Renal cortex interstitium (tissue), 11 donors: ENCODE results near the gene TBL2. TPM values are rescaled to one million over a fixed set of nuclear protein-coding genes. Genes with fewer than 3 reads are reported as not detected.
"Not testable (repeated sequence)": the region's sequence is repeated elsewhere in the genome, so short reads cannot be mapped to it uniquely, and the experiment has no call there.

Source experiments
- DNase-seq, 11 donors: peaks; one replicate each; pipeline ENCODE4 v3.0.0-alpha.2; 2013; ENCODE audit warnings: low read depth in 9 of 11, low spot score in 4 of 11; ENCODE audit errors: extremely low read depth in 1 of 11
- polyA plus RNA-seq, 3 donors: library from polyadenylated mRNA; unstranded; fragments of 120-200 nt; gene quantifications; one replicate each; pipeline ENCODE4 v1.2.1, GENCODE V29; 2013; ENCODE audit not compliant: insufficient read length in 3 of 3

The TBL2 gene
- polyA plus RNA-seq, 3 donors = 36.5 to 41.1 (median 40.1) TPM

DNA sequence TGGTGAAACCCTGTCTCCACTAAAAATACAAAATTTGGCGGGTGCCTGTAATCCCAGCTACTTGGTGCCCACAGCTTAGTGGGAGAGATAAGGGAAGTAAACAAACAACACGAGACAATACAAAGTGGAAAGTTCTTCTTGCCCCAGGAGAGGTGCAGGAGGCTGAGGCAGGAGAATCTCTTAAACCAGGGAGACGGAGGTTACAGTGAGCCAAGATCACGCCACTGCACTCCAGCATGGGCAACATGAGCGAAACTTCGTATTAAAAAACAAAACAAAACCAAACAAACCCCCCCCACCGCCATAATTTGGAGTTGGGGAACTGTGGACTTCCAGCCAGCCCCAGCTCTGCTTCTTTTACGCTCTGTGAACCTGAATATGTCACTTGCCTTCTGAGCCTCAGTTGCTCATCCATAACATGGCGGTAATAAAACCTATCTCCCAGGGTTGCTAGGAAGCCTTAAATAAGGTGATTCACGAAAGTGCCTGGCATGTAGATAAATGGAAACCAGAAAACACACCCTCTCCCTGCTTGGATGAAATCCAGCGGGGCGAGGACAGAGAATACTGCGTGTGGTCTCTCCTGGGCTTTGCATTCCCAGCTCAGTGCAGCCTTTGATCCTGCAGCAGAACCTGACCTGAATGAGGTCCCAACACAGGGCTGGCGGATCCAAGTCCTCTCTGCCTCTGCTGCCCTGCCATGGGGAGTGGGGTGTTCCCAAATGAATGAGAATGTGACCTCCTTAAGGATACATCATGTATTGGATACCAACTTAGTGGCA lies 35.8 kb upstream of the TBL2 start:
- no peak for DNase-seq

DNA sequence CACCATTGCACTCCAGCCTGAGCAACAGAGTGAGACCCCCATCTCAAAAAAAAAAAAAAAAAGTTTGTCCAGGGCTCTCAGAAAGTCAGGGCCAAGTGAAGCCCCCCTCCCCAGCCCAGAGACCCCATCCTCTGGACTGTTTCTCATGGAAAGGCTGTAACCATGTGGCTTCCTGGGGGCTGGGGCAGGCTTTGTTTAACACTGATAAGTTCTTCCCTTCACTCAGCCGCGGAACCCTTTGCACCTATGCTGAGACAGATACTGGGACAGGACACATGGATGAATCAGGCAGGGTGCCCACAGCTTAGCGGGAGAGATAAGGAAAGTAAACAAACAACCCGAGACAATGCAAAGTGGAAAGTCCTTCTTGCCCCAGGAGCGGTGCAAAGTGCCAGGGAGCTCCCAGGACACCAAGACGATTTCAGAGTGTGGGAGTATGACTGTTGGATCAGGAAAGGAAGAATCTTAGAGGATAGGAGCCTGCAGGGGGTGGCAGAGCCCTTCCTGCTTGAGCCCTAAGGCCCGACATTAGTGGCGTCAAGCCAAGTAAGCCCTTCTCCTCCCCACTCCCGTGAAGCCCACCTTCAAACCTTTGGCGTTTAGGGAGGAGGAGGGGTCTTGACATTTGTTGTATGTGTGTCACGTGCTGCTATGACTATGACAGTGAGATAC lies 34.4 kb upstream of the TBL2 start:
- DNase-seq = no peak

DNA sequence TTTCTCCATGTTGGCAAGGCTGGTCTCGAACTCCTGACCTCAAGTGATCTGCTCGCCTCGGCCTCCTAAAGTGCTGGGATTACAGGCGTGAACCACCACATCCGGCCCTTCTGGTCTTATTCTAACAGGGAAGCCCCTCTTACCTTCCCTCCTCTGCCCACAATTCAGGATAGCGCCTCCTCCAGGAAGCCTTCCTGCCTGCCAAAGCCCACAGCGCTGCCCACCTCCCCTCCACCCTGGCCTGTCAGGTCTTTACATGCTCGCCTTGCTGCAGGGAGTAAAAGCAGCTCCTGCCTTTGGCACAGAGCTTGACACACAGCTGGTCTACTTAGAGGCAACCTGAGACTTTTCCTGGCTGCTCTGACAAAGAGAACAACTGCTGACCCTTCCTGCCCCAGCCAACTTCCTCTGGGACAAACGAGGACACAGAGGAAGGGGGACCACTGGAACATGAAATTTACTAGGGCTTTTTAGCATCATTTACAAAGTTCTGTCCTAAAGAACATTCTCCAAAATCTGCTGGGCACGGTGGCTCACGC lies 32.7 kb upstream of the TBL2 start:
- no peak for DNase-seq

- no peak for DNase-seq
Observed at GRCh38 chr7:73610105-73610504, 31.7 kb upstream of the TBL2 start.

DNA sequence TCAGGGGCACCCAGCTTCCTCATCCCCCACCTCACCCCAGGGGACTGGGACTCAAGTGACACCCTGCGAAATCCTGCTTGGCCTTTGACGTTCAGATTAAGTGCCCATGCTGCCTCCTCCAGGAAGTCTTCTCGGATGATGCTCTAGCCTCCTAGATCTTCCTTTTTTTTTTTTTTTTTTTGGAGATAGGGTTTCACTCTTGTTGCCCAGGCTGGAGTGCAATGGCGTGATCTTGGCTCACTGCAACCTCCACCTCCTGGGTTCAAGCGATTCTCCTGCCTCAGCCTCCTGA lies 29.3 kb upstream of the TBL2 start:
- DNase-seq = not testable (repeated sequence)

- peak in 5 of 11 donors; percentile 41 to 67 (median 62) for DNase-seq
Observed at GRCh38 chr7:73606801-73607691, 28.7 kb upstream of the TBL2 start.

DNA sequence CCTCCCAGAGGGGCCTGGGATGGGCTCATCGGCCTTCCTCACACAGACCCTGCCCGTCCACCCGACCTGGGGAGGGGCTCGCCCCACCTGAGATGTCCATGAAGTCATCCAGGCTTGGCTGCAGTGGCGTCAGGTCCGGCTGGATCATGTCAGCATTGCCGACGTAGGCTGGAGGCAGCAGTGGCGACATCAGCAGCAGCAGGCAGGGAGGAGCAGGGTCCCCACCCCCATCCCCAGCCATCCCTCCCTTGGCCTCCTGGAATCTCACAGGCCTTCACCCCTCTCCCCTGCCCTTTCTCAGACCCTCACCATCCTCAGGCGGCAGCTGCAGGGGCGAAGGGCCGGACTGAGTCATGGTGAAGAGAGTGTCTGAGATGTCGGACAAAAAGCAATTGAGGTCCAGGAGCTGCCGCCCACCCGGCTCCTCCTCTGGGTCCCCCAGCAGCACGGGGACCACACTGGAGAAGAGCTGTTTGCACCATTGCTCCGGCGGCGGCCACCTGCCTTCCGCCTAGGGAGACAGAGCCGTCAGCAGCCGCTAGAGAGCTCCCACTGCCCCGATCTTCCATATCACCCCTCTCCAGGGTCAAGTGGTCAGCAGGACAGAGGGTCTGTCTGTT lies 27.3 kb upstream of the TBL2 start:
- DNase-seq = no peak

DNA sequence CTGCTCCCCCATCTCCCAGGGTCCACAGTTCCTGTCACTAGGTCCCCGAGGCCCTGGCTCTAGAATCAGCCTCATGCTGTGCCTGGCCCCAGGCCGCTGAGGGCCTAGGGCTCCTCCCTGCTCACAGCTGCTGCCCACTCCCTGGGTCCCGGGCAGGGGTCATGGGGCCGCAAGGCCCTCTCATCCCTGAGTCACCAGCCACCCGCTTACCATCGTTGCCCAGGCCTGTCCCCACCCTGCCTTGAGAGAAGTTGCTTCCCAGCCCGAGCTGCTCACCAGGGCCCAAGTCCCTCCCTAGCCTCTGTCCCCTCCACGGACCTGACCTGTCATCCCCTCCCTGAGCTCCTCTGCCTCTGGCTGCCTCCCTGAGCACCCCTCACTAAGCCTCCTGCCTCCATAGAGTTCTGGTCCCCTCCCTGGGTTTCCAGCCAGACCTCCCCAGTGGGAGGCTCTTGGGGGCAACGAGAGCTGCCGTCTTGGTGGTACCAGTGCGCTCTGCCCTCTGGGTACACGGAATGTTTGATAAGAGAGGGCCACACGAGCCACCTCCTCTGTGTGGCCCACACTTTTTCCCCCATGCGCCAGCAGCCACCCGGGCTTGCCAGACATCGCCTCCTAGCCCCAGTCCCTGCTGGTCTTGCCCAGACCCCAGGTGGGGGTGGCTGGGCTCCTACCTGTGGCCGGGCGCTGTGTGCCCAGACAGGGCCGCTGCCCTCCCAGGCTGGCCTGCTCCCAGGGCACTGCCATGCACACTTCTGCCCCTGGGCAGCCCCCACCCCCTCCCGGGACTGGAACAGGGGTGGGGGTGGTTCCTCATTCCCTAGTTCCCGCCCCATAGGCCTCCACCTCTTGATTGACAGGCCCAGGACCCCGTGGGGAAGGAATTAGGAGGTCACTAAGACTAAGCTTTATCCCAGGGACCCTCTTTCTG lies 24.6 kb upstream of the TBL2 start:
- DNase-seq = no peak

- no peak for DNase-seq
Observed at GRCh38 chr7:73599916-73600315, 21.5 kb upstream of the TBL2 start.

- no peak for DNase-seq
Observed at GRCh38 chr7:73599151-73599882, 20.9 kb upstream of the TBL2 start.

- DNase-seq = no peak
Observed at GRCh38 chr7:73597978-73598782, 19.8 kb upstream of the TBL2 start.

DNA sequence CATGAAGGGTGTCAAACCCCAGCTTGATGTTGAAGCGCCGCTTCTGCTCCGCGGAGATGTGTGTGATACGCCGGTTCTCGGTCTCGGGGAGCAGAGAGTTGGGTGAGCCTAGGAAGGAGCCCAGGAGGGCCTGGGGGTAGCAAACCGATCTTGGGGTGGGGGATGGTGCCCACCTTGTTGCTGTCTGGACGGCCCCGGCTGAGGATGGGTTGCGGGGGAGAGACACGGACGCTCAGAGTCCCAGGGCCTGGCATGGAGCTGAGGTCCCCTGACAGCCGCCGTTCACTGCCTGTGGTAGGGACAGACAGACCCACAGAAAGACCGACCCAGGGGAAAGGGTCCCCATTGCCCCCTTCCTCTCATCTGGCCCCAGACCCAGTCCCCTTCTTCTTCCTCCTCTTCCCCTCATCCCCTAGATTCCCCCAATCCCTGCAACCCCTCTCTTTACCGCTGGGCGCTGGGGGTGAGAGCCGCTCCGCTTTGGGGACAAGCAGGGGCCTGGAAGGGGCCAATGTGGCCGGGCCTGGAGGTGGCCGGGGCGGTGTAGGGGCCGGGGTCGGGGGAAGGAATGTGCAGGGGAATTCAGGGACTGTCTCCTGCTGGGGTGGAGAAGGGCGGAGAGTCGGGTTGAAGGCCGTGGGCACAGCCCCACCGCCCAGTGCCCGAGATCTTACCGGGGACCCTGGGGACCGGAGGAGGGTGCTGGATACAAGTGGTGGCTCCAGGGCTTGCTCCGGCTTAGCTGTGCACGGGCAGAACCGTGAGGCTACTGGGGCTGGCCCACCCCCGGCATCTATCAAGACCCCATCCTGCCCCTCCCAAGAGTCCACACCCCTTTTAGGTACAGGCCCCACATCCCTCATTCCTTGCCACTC lies 18.0 kb upstream of the TBL2 start:
- no peak for DNase-seq

DNA sequence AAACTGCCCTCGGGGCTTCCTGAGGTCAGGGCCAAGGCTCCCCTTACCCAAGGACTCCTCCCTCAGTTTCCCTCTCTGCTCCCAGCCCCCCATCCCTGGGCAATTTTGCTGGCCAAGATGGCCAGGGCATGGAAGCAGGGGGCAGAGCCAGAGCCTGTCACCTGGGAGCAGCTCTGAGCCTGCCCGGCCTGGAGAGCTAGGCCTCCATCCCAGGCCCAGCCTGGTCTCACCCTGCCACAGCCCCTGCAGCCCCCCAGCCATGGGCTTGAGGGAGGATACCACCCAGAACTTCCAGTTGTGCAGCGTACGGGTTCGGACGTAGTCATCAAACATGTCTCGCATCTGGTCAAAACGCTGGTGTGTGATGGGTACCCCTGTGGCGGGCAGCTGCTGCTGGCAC lies 17.0 kb upstream of the TBL2 start:
- no peak for DNase-seq

DNA sequence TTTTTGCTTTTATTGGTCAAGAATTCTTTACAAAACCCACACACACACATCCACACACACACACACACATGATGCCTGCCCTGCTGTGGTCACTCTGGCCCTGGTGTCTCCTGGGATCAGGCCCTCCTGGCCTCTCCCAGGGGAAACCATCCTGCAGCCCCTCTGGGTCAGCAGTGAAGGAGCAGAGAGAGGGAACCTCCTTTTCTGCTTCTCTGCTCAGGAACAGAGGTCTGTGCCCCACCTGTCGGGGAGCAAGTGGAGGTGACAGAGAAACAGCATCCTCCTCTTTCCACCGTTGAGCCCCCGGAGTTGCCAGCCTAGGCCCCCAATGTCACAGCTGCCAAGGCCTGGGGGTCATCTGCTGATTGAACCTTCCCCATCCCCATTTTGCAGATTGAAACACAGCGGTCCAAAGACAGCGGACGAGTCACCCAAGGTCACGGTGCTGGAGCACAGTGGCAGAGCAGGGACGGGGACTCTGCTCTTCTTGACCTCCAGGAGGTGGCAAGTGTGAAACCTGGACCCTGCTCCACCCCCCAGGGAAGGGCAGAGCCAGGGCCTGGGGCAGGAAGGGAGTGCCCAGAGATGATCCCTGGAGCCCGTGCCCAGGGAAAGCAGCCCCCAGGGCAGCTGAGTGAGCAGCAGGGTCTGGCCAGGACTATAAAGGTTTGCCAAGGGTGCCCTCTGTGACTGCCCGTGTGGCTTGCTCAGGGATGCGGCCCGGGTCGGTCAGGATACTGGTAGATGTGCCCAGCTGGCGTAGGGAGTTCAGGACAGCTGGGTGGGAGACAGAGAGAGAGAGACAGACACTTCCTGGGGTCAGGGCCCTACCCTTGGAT lies 15.0 kb upstream of the TBL2 start:
- DNase-seq = no peak

DNA sequence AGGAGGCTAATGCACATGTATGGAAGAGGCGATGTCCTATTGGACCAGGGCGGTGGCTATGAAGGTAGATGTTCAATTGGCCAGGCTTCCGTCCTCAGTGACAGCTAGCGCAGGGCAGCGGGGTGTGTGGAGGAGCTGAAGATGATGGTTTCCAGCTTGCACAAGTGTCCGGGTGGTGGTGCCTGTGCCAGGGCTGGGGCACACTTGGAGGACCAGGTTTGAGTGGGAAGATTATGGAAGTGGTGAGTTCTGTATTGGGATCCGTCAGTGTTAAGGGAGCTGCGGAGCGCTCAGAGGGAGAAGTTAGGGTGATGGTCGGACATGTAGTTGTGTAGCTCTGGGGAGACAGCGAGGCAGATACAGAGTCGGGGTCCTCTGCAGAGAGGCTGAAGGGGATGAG lies 8.5 kb upstream of the TBL2 start:
- DNase-seq = no peak
